Activated CD4-positive, alpha-beta memory T cell treated with anti-CD3 and anti-CD28 coated beads, Interleukin-2, amount 10 ng/mL, durations not matched to agents 7 days and 5 days (primary cell): ENCODE data around the gene PPIL4. TPM values are rescaled to one million over a fixed set of nuclear protein-coding genes. Genes with fewer than 3 reads are reported as not detected.

Experiments
- CTCF ChIA-PET: fragments of 350-600 bp; sonication (Branson Sonifier 250); formaldehyde crosslinking; loops from one replicate; lab custom pipeline; 2021; ENCODE audit warnings: antibody characterized with exemption, inconsistent platforms; lab: Charles Lee
- POLR2A ChIA-PET: fragments of 350-600 bp; sonication (Branson Sonifier 250); formaldehyde crosslinking; loops from one replicate; lab custom pipeline; 2021; ENCODE audit warnings: antibody characterized with exemption; lab: Charles Lee
- DNase-seq: peaks from one replicate; pipeline ENCODE4 v3.0.0-alpha.2; 2020
- H3K27ac Mint-ChIP-seq: one replicate; pipeline ENCODE4 v1.8.0; 2021; ENCODE audit warnings: mild to moderate bottlenecking, mixed read lengths
- H3K27me3 Mint-ChIP-seq: one replicate; pipeline ENCODE4 v1.8.0; 2021; ENCODE audit warnings: mixed read lengths
- H3K36me3 Mint-ChIP-seq: one replicate; pipeline ENCODE4 v1.8.0; 2021; ENCODE audit warnings: low read depth, mixed read lengths
- H3K4me1 Mint-ChIP-seq: one replicate; pipeline ENCODE4 v1.8.0; 2021; ENCODE audit warnings: mixed read lengths
- H3K4me3 Mint-ChIP-seq: one replicate; pipeline ENCODE4 v1.8.0; 2021; ENCODE audit warnings: mild to moderate bottlenecking, mixed read lengths
- H3K9me3 Mint-ChIP-seq: one replicate; pipeline ENCODE4 v1.8.0; 2021; ENCODE audit warnings: mixed read lengths
- total RNA-seq, 2 experiments: library from RNA; stranded (reverse); gene quantifications; one replicate each; pipeline ENCODE4 v1.2.3, GENCODE V29; 2021

PPIL4 gene, protein sequence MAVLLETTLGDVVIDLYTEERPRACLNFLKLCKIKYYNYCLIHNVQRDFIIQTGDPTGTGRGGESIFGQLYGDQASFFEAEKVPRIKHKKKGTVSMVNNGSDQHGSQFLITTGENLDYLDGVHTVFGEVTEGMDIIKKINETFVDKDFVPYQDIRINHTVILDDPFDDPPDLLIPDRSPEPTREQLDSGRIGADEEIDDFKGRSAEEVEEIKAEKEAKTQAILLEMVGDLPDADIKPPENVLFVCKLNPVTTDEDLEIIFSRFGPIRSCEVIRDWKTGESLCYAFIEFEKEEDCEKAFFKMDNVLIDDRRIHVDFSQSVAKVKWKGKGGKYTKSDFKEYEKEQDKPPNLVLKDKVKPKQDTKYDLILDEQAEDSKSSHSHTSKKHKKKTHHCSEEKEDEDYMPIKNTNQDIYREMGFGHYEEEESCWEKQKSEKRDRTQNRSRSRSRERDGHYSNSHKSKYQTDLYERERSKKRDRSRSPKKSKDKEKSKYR
- 10 to 100 TPM; 17.0 to 18.3 TPM for total RNA-seq

DNA sequence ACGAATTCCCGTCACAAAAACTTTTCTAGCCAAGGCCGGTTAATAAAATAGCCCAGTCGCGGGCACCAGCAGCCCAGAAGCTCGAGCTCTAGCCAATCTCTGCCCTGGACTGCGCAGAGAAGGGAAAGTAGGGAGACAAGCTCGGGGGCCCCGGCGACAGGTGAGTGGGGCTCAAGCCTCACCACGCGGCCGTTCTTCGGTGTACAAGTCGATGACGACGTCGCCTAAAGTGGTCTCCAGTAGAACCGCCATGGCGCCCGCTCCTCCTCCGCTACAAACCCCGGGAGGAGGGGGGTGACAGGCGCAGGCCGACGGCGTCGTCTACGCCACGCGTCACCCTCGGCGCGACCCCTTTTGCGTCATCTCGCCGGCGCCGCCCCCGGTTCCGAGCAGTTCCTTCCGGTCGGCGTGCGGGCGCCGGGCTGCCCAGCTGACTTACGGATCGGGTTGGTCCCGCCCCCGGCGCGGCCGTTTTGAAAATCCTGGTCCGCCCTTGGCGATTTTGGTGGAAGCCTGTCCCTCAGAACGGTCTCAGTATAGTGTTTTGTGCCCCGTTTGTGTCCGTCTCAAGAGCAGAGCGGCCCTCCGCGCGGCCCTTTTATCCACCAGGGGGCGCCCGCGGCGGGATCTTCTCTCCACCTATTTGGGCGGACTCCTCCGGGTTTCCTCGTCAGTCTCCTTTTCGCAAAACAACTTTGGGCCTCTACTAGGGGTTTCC is at the start of gene PPIL4:
PPIL4 (minus strand) TSS at position 290 of the 718 bp plus-strand sequence; CDS start at position 252, 38 bp downstream.
- peaks cover 3% of the 10 kb centered on the region for H3K36me3 Mint-ChIP-seq
- peak within 1 kb of the TSS; percentile 97 for H3K4me3 Mint-ChIP-seq
- H3K27ac Mint-ChIP-seq, result peak within 1 kb of the TSS; percentile 95
- DNase-seq, result peak; percentile 97
- ChIA-PET POLR2A (interaction anchor here (0.6 to 3.7 kb wide), 20 partner anchors 9 to 794 kb away, joined by 3 to 18 read pairs (median 4); partner anchors contain the start of genes GINM1, KATNA1, LATS1 and PCMT1), CTCF (interaction anchor here (0.6 to 3.9 kb wide), 22 partner anchors 10 to 716 kb away, joined by 3 to 55 read pairs (median 4); partner anchors contain the start of genes GINM1, LATS1 and ZC3H12D)
- peaks cover 40% of the 10 kb centered on the region for H3K4me1 Mint-ChIP-seq
- no peaks in the 10 kb centered on the region for H3K9me3 Mint-ChIP-seq
- peaks cover 9% of the 10 kb centered on the region for H3K27me3 Mint-ChIP-seq

DNA sequence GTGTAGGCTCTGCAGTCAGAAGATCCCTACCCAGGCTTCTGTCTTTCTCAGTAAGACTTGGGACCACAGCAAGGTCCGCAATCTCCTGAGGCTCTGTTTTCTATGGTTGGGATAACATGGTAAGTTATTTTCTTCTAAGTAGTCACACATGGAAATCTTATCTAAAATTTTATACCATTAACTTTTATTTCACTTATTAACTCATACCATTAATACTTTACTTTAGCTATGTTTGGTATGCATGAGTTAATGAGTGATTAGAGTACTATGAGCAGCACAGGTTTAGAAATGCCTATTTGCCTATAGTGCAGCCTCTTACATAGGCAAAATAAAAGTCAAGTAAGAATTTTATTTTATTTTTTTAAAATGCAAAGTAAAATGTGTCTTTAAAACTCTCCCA is 47.6 kb upstream of the PPIL4 start:
- POLR2A ChIA-PET, result no interaction called here

DNA sequence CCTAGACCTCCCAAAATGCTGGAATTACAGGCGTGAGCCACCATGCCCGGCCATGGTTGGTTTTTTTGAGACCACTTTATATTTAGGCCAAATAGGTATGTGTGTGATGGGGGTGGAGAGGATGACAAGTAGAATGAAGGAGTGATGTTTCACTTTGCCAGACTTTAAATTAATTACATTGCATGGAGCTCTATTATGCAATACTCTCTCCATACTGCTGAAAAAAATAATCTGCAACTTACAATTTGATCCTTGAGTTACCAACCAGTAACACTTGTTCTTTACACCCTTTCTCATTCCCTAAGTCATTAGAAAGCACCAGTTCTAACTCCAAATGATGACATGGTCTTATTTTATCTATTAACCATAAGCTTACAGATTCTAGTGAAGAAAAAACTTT is 47.1 kb upstream of the PPIL4 start:
- Mint-ChIP-seq H3K36me3 (peaks cover 46% of the 10 kb centered on the region), H3K4me1 (no peaks in the 10 kb centered on the region), H3K27me3 (no peaks in the 10 kb centered on the region), H3K4me3 (no peak overlapping the region), H3K9me3 (no peaks in the 10 kb centered on the region), H3K27ac (no peak overlapping the region)
- ChIA-PET POLR2A (no interaction called here), CTCF (interaction anchor here (0.8 to 1.3 kb wide), 3 partner anchors 32 to 47 kb away, joined by 3 to 5 read pairs (median 3); partner anchors contain the start of gene PPIL4)
- no peak for DNase-seq

More for the DNA sequence above, 47.6 kb upstream of the PPIL4 start:
- Mint-ChIP-seq H3K4me1 (no peaks in the 10 kb centered on the region), H3K27ac (no peak overlapping the region), H3K9me3 (no peaks in the 10 kb centered on the region), H3K36me3 (peaks cover 44% of the 10 kb centered on the region), H3K27me3 (no peaks in the 10 kb centered on the region), H3K4me3 (no peak overlapping the region)
- CTCF ChIA-PET, result interaction anchor here (0.6 to 1.2 kb wide), 3 partner anchors 33 to 113 kb away, joined by 3 to 5 read pairs (median 3); no protein-coding TSS in a partner anchor
- no peak for DNase-seq

DNA sequence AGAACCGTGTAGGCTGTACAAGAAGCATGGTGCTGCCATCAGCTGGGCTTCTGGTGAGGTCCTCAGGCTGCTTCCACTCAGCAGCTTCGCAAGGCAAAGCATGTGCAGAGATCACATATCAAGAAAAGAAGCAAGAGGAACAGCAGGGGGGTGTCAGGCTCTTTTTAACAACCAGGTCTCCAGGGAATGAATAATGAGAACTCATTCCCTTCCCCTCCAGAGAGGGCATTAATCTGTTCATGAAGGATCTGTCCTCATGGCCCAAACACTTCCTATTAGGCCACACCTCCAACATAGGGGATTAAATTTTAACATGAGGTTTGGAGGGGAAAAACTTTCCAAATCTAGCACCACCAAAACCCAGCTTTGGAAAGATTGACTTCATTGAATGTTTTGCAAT is 40.3 kb upstream of the PPIL4 start:
- Mint-ChIP-seq H3K36me3 (peaks cover 37% of the 10 kb centered on the region), H3K4me3 (no peak overlapping the region), H3K27me3 (no peaks in the 10 kb centered on the region), H3K27ac (no peak overlapping the region), H3K9me3 (no peaks in the 10 kb centered on the region), H3K4me1 (no peaks in the 10 kb centered on the region)
- DNase-seq, result no peak
- ChIA-PET CTCF (no interaction called here), POLR2A (interaction anchor here (0.6 kb wide), 1 partner anchor 560 kb away, joined by 3 read pairs; no protein-coding TSS in a partner anchor)

DNA sequence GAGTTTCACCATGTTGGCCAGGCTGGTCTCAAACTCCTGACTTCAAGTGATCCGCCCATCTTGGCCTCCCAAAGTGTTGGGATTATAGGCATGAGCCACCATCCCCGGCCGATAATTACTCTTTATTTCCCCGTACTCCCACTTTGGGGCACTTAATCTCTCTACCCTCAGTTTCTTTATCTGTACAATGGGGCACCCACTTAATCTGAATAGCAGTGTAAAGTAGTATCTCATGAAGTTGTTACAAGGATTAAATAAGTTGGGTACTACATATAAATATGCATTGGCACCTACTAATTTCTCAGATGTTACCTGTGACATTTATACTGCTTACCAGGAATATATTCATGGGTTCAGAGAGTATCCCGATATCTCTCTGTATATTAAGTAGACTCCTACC is 35.5 kb upstream of the PPIL4 start:
- Mint-ChIP-seq H3K36me3 (peaks cover 24% of the 10 kb centered on the region), H3K9me3 (no peaks in the 10 kb centered on the region), H3K27me3 (no peaks in the 10 kb centered on the region), H3K4me3 (no peak overlapping the region), H3K27ac (no peak overlapping the region), H3K4me1 (no peaks in the 10 kb centered on the region)
- no peak for DNase-seq
- POLR2A ChIA-PET, result no interaction called here
- CTCF ChIA-PET, result no interaction called here

DNA sequence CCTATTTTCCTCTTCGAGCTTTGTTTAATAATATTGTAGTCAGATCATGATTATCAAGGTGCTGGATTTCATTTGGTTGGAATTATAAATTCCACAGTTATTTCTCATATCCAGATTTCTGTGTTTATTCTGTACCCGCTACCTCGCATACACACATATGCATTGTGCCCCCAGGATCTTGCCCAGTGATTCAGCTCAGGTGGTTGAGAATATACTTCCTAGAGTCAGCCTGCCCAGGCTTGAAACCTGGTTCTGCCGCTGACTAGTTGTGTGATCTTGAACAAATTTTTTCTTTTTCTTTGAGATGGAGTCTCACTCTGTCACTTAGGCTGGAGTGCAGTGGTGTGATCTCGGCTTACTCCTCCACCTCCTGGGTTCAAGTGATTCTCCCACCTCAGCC is 35.0 kb upstream of the PPIL4 start:
- POLR2A ChIA-PET, result no interaction called here
- H3K27ac Mint-ChIP-seq, result no peak overlapping the region
- CTCF ChIA-PET, result no interaction called here

DNA sequence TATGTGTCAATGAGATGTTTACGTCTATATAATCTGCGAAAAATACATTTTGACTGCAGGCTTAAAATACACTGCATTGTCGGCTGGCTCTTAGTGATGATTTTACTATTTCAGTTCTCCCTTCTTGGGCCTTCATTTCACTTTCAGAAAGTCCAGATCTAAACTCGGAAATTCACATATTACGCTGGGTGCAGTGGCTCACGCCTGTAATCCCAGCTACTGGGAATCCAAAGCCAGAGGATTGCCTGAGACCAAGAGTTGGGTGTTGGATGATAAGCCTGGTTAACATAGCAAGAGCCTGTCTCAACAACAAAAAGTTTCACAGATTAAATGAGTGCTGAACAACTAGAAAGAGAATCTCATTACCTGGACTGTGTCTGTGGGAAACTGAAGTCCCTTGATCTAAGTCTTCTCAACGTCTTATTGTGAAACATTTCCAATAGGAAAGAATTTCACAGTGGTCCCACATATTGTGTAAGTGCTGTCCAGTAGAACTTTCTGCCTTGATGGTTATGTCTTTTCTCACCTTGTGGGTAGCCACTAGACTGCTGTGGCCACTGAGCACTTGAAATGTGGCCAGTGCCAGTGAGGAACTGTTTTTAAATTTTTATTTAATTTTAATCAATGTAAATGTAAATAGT is 22.2 kb upstream of the PPIL4 start:
- CTCF ChIA-PET, result interaction anchor here (1.0 kb wide), 1 partner anchor 22 kb away, joined by 3 read pairs; the partner anchor contains the start of gene PPIL4
- DNase-seq, result no peak
- Mint-ChIP-seq H3K4me1 (peaks cover 22% of the 10 kb centered on the region), H3K4me3 (peak overlapping the region; percentile 87), H3K36me3 (no peaks in the 10 kb centered on the region), H3K9me3 (no peaks in the 10 kb centered on the region), H3K27ac (no peak overlapping the region), H3K27me3 (peaks cover 4% of the 10 kb centered on the region)
- POLR2A ChIA-PET, result interaction anchor here (1.3 to 2.8 kb wide), 2 partner anchors 23 to 149 kb away, joined by 4 to 17 read pairs; partner anchors contain the start of gene PPIL4

More for the DNA sequence above, 35.0 kb upstream of the PPIL4 start:
- Mint-ChIP-seq H3K4me1 (no peaks in the 10 kb centered on the region), H3K9me3 (no peaks in the 10 kb centered on the region), H3K36me3 (peaks cover 22% of the 10 kb centered on the region), H3K4me3 (no peak overlapping the region), H3K27me3 (no peaks in the 10 kb centered on the region)
- DNase-seq, result no peak

DNA sequence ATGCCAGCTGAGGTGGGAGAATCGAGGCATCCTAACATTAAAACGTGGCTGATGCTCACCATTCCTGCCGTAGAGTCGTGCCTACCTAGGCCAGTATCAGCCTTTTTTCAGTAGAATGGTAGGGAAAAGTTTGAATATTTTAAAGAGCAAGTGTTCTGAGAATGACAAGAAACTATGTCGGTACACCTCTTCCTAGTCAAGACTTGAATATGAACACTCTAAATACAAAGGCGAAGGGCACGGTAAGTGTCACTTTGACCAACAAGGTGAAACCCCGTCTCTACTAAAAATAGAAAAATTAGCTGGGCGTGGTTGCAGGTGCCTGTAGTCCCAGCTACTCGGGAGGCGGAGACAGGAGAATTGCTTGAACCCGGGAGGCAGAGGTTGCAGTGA is 21.3 kb upstream of the PPIL4 start:
- no peak for DNase-seq
- H3K9me3 Mint-ChIP-seq, result no peaks in the 10 kb centered on the region
- CTCF ChIA-PET, result interaction anchor here (0.7 to 1.0 kb wide), 2 partner anchors 8 to 21 kb away, joined by 3 read pairs; partner anchors contain the start of gene PPIL4
- peaks cover 4% of the 10 kb centered on the region for H3K27me3 Mint-ChIP-seq
- peak overlapping the region; percentile 87 for H3K4me3 Mint-ChIP-seq
- H3K27ac Mint-ChIP-seq, result peak overlapping the region; percentile 74
- POLR2A ChIA-PET, result interaction anchor here (1.3 to 2.8 kb wide), 2 partner anchors 22 to 150 kb away, joined by 4 to 17 read pairs; partner anchors contain the start of gene PPIL4
- H3K4me1 Mint-ChIP-seq, result peaks cover 22% of the 10 kb centered on the region
- no peaks in the 10 kb centered on the region for H3K36me3 Mint-ChIP-seq

DNA sequence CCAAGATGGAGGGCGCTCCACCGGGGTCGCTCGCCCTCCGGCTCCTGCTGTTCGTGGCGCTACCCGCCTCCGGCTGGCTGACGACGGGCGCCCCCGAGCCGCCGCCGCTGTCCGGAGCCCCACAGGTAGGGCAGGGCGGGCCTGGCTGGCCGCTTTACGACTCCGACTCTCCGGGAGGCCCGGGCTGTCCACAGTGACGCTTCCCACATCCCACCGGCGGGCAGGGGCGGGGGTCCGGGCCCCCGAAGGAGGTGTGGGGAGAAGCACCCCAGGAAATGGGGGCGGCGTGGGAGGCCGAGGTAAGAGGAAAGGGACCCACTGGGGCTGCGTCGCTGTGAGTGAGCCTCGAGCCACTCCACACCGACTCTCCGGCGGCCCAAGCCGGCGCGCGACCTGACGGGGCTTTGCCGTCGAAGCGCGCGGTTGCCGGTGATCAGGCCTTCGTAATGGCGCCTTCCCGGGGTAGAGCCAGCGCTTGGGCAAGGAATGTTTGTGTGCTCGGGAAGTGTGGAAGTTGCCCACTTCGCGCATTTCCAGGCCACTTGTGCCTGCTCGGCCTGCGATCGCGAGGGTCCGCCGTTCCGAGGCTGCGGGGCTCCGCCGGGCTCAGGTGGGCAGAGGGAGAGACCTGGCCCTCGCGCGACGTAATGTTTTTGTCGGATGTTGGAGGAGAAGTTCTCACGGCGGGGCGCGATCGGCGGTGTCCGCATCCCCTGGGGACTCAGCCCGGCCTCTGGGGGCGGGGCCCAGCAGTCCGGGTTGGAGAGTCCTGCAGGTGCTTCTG is 20.8 kb upstream of the PPIL4 start:
- no peaks in the 10 kb centered on the region for H3K9me3 Mint-ChIP-seq
- CTCF ChIA-PET, result interaction anchor here (0.7 to 6.2 kb wide), 3 partner anchors 9 to 21 kb away, joined by 3 to 55 read pairs (median 3); partner anchors contain the start of gene PPIL4
- peaks cover 22% of the 10 kb centered on the region for H3K4me1 Mint-ChIP-seq
- peak; percentile 60 for DNase-seq
- no peaks in the 10 kb centered on the region for H3K36me3 Mint-ChIP-seq
- POLR2A ChIA-PET, result interaction anchor here (0.7 to 2.8 kb wide), 7 partner anchors 9 to 184 kb away, joined by 3 to 17 read pairs (median 4); partner anchors contain the start of genes KATNA1 and PPIL4
- peak overlapping the region; percentile 87 for H3K4me3 Mint-ChIP-seq
- peak overlapping the region; percentile 74 for H3K27ac Mint-ChIP-seq
- peaks cover 4% of the 10 kb centered on the region for H3K27me3 Mint-ChIP-seq

DNA sequence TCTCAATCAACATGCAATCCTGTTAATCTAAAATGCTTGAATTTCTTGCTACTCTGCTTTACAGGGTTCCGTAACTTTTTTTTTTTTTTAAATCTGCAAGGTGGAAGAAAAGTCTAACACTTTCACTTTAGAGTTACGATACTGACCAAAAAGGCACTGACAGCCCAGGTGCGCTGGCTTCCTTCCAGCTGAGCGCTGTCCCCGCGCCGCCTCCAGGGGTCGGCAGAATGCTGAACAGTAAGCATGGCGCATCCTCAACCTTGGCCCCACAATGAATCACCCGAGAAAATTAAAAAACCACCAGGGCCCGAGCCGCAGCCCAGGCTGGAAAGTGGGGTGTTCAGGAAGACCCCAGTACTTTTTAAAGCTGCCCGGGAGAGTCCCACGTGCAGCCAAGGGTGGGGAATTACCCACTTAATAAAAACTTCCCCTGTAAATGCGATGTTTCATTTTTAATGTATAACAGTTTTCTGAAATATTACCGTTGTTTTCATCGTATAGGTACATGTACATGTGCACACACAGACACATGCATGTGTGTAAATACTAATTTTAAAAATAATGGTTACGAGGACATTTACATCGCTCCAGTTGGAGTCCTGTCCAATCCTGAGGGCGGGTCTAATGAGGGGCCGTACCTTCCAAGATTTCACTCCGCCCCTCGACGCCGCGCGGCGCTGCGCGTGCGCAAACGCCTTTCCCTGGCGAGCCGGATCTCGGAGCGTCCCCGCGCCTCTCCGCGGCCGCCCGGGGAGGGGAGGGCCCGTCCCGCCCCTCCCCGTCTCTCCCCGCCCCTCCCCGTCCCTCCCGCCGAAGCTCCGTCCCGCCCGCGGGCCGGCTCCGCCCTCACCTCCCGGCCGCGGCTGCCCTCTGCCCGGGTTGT is 19.9 kb upstream of the PPIL4 start, which contains the start of gene GINM1:
GINM1 (plus strand) TSS at position 849 of the 883 bp plus-strand sequence. CDS start 40 bp downstream, outside the sequence.
- peaks cover 22% of the 10 kb centered on the region for H3K4me1 Mint-ChIP-seq
- no peaks in the 10 kb centered on the region for H3K9me3 Mint-ChIP-seq

More for the DNA sequence above, 19.9 kb upstream of the PPIL4 start, which contains the start of gene GINM1:
- DNase-seq, result peak; percentile 97
- peak within 1 kb of the TSS; percentile 85 for H3K27ac Mint-ChIP-seq
- H3K36me3 Mint-ChIP-seq, result no peaks in the 10 kb centered on the region
- POLR2A ChIA-PET, result interaction anchor here (0.6 to 2.8 kb wide), 8 partner anchors 10 to 184 kb away, joined by 3 to 17 read pairs (median 5); partner anchors contain the start of genes KATNA1 and PPIL4
- peak within 1 kb of the TSS; percentile 87 for H3K4me3 Mint-ChIP-seq
- peaks cover 6% of the 10 kb centered on the region for H3K27me3 Mint-ChIP-seq
- CTCF ChIA-PET, result interaction anchor here (0.7 to 6.2 kb wide), 6 partner anchors 10 to 105 kb away, joined by 3 to 55 read pairs (median 3); partner anchors contain the start of gene PPIL4
